ENCODE measurements around the gene KCNJ18.
"Not testable (repeated sequence)": the region's sequence is repeated elsewhere in the genome, so short reads cannot be mapped to it uniquely, and the experiment has no call there.

Gene KCNJ18

GRCh38 chr17:21737015-21737580, 44.8 kb downstream of the KCNJ18 start:
- not testable (repeated sequence) for DNase-seq

- DNase-seq, result not testable (repeated sequence)
Observed at GRCh38 chr17:21738241-21738640, 45.9 kb downstream of the KCNJ18 start.

GRCh38 chr17:21738877-21739474, 46.7 kb downstream of the KCNJ18 start:
- DNase-seq, result not testable (repeated sequence)

- not testable (repeated sequence) for DNase-seq
Observed at GRCh38 chr17:21739485-21739884, 47.2 kb downstream of the KCNJ18 start.

- not testable (repeated sequence) for DNase-seq
Observed at GRCh38 chr17:21740836-21741235, 48.5 kb downstream of the KCNJ18 start.

- not testable (repeated sequence) for DNase-seq
Observed at GRCh38 chr17:21741520-21741919, 49.2 kb downstream of the KCNJ18 start.

GRCh38 chr17:21742326-21742725, 50.0 kb downstream of the KCNJ18 start:
- DNase-seq, result no peak

GRCh38 chr17:21744151-21744550, 51.8 kb downstream of the KCNJ18 start:
- DNase-seq, result not testable (repeated sequence)

- not testable (repeated sequence) for DNase-seq
Observed at GRCh38 chr17:21744621-21745020, 52.3 kb downstream of the KCNJ18 start.

- DNase-seq, result not testable (repeated sequence)
Observed at GRCh38 chr17:21745385-21746054, 53.2 kb downstream of the KCNJ18 start.

- not testable (repeated sequence) for DNase-seq
Observed at GRCh38 chr17:21746415-21746814, 54.1 kb downstream of the KCNJ18 start.

GRCh38 chr17:21747195-21747915, 55.0 kb downstream of the KCNJ18 start:
- not testable (repeated sequence) for DNase-seq

- not testable (repeated sequence) for DNase-seq
Observed at GRCh38 chr17:21748686-21749085, 56.4 kb downstream of the KCNJ18 start.

GRCh38 chr17:21749696-21750531, 57.6 kb downstream of the KCNJ18 start:
- DNase-seq, result not testable (repeated sequence)

GRCh38 chr17:21751111-21751510, 58.8 kb downstream of the KCNJ18 start:
- DNase-seq, result not testable (repeated sequence)

Measured in stimulated activated CD4-positive, alpha-beta T cell treated with anti-CD3 and anti-CD28 coated beads, Interleukin-12 subunit alpha, Interleukin-12 subunit beta, amount 100 ng/mL, for 4 hours (primary cell).